ENCODE data around the gene WWOX. TPM values are rescaled to one million over a fixed set of nuclear protein-coding genes. Genes with fewer than 3 reads are reported as not detected.

The WWOX gene
- total and polyA plus RNA-seq, 2 of the 8 experiments (the other 6 are each of a cell fraction or from before 2014, with no cell fraction given), result 5.4 to 16.7 TPM

DNA sequence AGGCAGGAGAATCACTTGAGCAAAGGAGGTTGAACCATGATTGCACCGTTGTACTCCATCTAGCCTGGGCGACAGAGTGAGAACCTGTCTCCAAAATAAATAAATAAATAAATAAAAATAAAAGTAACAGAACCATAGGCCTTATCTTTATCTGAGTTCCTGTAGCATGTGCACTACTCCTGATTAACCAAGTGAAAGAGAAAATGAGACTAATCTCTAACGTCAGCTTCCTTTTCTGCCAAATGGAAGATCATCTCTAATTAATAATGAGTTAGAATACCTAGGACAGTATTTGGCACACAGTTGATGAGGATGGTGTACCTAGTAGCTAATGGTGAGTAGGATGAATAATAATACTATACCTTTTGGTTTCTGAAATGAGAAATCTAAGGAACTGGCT, 520.4 kb downstream of the WWOX start:
- no peak overlapping the region for H2AK5ac ChIP-seq (ENCODE audit: low read depth, low read length)
- WGBS, 2 experiments (ENCODE audit: extremely low coverage in 1 of 2, insufficient coverage in 1 of 2, insufficient read length in 1 of 2, insufficient replicate concordance in 2 of 2, low coverage in 1 of 2, low lambda C conversion rate in 2 of 2, missing lambda C conversion rate in 1 of 2), result 69% methylated on average over 3 of the region's 3 CpGs; no CpG with 5 or more reads in 1 of the 2 experiments
- H3K36me3 ChIP-seq (ENCODE audit: control insufficient read depth in 2 of 4, insufficient read depth in 4 of 4, low read length in 3 of 4), result no peaks in the 10 kb centered on the region
- H3K4me3 ChIP-seq (ENCODE audit: extremely low read depth in 1 of 4, insufficient read depth in 2 of 4, low read depth in 3 of 4, low read length in 4 of 4), result no peak overlapping the region
- no peak overlapping the region for H3K27ac ChIP-seq (ENCODE audit: low read depth, low read length)
- no peaks in the 10 kb centered on the region for H3K4me1 ChIP-seq (replicated peaks in 1 of 4; ENCODE audit: control insufficient read depth in 3 of 4, insufficient read depth in 4 of 4, low read length in 3 of 4)
- no peak overlapping the region for H2BK15ac ChIP-seq (ENCODE audit: low read length)
- no peak overlapping the region for H3K9ac ChIP-seq (replicated peaks in 1 of 4; ENCODE audit: extremely low read depth in 1 of 4, low read depth in 3 of 4, low read length in 3 of 4)
- CTCF ChIA-PET (ENCODE audit: partially characterized antibody), result interaction anchor here (0.6 to 1.2 kb wide), 2 partner anchors 18 to 26 kb away, joined by 3 to 5 read pairs; no protein-coding TSS in a partner anchor
- H3K56ac ChIP-seq (replicated peaks; ENCODE audit: insufficient read length, low read depth, low read length), result no peak overlapping the region
- no peaks in the 10 kb centered on the region for H3K23me2 ChIP-seq (ENCODE audit: low read depth, low read length)
- no peaks in the 10 kb centered on the region for H3K79me1 ChIP-seq (ENCODE audit: low read depth, low read length)
- POLR2A ChIA-PET (ENCODE audit: partially characterized antibody), result no interaction called here
- no peak overlapping the region for H3K14ac ChIP-seq (ENCODE audit: insufficient read length)
- DNase-seq (ENCODE audit: low read depth in 1 of 2, low spot score in 2 of 2) (no peak), FAIRE-seq (no peak)
- H2BK12ac ChIP-seq (ENCODE audit: low read depth, low read length), result no peak overlapping the region
- no peak overlapping the region for H3K23ac ChIP-seq (ENCODE audit: insufficient read length)
- no peak overlapping the region for H2AFZ ChIP-seq (ENCODE audit: low read length)
- H3K9me3 ChIP-seq (ENCODE audit: insufficient read depth in 2 of 2, low read depth in 1 of 2, low read length in 1 of 2), result peaks cover 4 to 7% of the 10 kb centered on the region in 2 experiments; a peak in 1 of 4 replicates
- H3K79me2 ChIP-seq (ENCODE audit: control insufficient read depth in 1 of 2, insufficient read depth in 2 of 2, low read length in 2 of 2), result no peaks in the 10 kb centered on the region
- no peak overlapping the region for H3K4me2 ChIP-seq (ENCODE audit: insufficient read depth in 1 of 2, low read depth in 2 of 2, low read length in 2 of 2)
- H4K91ac ChIP-seq (replicated peaks; ENCODE audit: insufficient read length, low read length), result no peak overlapping the region
- no peak overlapping the region for H3K4ac ChIP-seq (replicated peaks; ENCODE audit: insufficient read length, low read depth, low read length)
- H3K18ac ChIP-seq (ENCODE audit: extremely low read depth, low read length), result no peak overlapping the region
- no peak overlapping the region for H2BK120ac ChIP-seq (replicated peaks; ENCODE audit: low read depth, low read length)
- no peaks in the 10 kb centered on the region for H4K20me1 ChIP-seq (replicated peaks in 1 of 2; ENCODE audit: control insufficient read depth in 1 of 2, insufficient read depth in 2 of 2, low read length in 2 of 2)
- H4K5ac ChIP-seq (ENCODE audit: insufficient read length, low read depth, low read length), result no peak overlapping the region
- H4K8ac ChIP-seq (ENCODE audit: extremely low read depth, insufficient read depth, low read length), result no peak overlapping the region
- no peak overlapping the region for H2BK5ac ChIP-seq (ENCODE audit: low read depth, low read length)
- H2BK20ac ChIP-seq (ENCODE audit: low read length), result no peak overlapping the region
- H3K27me3 ChIP-seq (replicated peaks in 1 of 4; ENCODE audit: control insufficient read depth in 3 of 4, extremely low read depth in 1 of 4, insufficient read depth in 3 of 4, low read length in 3 of 4), result no peaks in the 10 kb centered on the region
- TF ChIP-seq POLR2AphosphoS5 (IDR thresholded peaks at IDR 0.05; ENCODE audit: low read depth, low read length), result no peak
- no peak for TF ChIP-seq POLR2A (IDR thresholded peaks at IDR 0.05; ENCODE audit: control extremely low read depth in 1 of 2, low read depth in 2 of 2, low read length in 2 of 2)
- TF ChIP-seq SIX5 (IDR thresholded peaks at IDR 0.05; ENCODE audit: low read depth, low read length), result no peak
- TF ChIP-seq, protein P1, sequence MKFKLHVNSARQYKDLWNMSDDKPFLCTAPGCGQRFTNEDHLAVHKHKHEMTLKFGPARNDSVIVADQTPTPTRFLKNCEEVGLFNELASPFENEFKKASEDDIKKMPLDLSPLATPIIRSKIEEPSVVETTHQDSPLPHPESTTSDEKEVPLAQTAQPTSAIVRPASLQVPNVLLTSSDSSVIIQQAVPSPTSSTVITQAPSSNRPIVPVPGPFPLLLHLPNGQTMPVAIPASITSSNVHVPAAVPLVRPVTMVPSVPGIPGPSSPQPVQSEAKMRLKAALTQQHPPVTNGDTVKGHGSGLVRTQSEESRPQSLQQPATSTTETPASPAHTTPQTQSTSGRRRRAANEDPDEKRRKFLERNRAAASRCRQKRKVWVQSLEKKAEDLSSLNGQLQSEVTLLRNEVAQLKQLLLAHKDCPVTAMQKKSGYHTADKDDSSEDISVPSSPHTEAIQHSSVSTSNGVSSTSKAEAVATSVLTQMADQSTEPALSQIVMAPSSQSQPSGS (IDR thresholded peaks at IDR 0.05; ENCODE audit: low read length), result no peak

Data from H1 (cell line).